HepG2 (cell line): Measurements from ENCODE around the gene INO80E. TPM values are rescaled to one million over a fixed set of nuclear protein-coding genes. Genes with fewer than 3 reads are reported as not detected.

Source experiments
- ATAC-seq: fragments of 200-7000 bp; cut with Tn5 transposase; 3 replicates; pipeline ENCODE4 v1.9.1; 2020; ENCODE audit warnings: mild to moderate bottlenecking, moderate library complexity
- BruUV-seq: library from RNA; stranded (reverse); fragments of 400-500 nt; replicated peaks from 2 replicates; lab custom pipeline; 2021; lab: Mats Ljungman, UMichigan
- CTCF ChIA-PET: fragments of 300-600 bp; formaldehyde crosslinking; extraction: SDS; loops from one replicate; lab custom pipeline; 2021; ENCODE audit warnings: low total read pairs, inconsistent platforms, low intra/inter-chr PET ratio; lab: Yijun Ruan, JAX
- POLR2A ChIA-PET: fragments of 350-600 bp; sonication (Branson Sonifier 250); formaldehyde crosslinking; loops from one replicate; lab custom pipeline; 2020; ENCODE audit warnings: antibody characterized with exemption, inconsistent platforms; lab: Yijun Ruan, JAX
- DNase-seq: peaks from one replicate; pipeline ENCODE4 v3.0.0-alpha.2; 2015; ENCODE audit warnings: low spot score
- FAIRE-seq: peaks from 3 replicates; lab custom pipeline; 2011; peaks lifted over from hg19 to GRCh38; lab: Jason Lieb, UNC
- H2AFZ ChIP-seq: one replicate; pipeline ENCODE4 v1.6.1; 2011; ENCODE audit warnings: low read length, inconsistent platforms
- H3K27ac ChIP-seq: fragments of 300-600 bp; 3 replicates; pipeline ENCODE4 v1.8.0; 2011; ENCODE audit warnings: mixed run types, mild to moderate bottlenecking, mixed read lengths, low read length, inconsistent platforms; ENCODE audit not compliant: insufficient read depth; ENCODE audit errors: extremely low read length
- H3K27me3 ChIP-seq, 2 experiments: fragments of 200-600 bp in 1 of 2; 2 replicates in 1 of 2; 3 replicates in 1 of 2; pipeline versions ENCODE4 v1.6.0 to v1.8.0; 2011; ENCODE audit warnings: low read length in 2 of 2, mild to moderate bottlenecking in 2 of 2, moderate library complexity in 2 of 2, inconsistent platforms in 1 of 2; ENCODE audit not compliant: insufficient read depth in 2 of 2, control insufficient read depth in 1 of 2
- H3K36me3 ChIP-seq, 2 experiments: fragments of 200-600 bp in 1 of 2; replicated peaks in 1 of 2; 2 replicates in 1 of 2; 3 replicates in 1 of 2; pipeline versions ENCODE4 v1.5.1 to v1.8.0; 2011; ENCODE audit warnings: low read length in 2 of 2, inconsistent platforms in 1 of 2; ENCODE audit not compliant: insufficient read depth in 2 of 2, control insufficient read depth in 1 of 2
- H3K4me1 ChIP-seq: 2 replicates; pipeline ENCODE4 v1.5.1; 2012; ENCODE audit warnings: low read length, inconsistent platforms; ENCODE audit not compliant: insufficient read depth
- H3K4me2 ChIP-seq: 2 replicates; pipeline ENCODE4 v1.6.0; 2011; ENCODE audit warnings: low read depth, low read length, inconsistent platforms
- H3K4me3 ChIP-seq, 3 experiments: fragments of 200-600 bp in 1 of 3; sonication (generic), shearing (Covaris generic) in 1 of 3; replicated peaks in 1 of 3; 2 replicates each; pipeline ENCODE4 v1.5.1; 2011 to 2016; ENCODE audit warnings: low read length in 3 of 3, inconsistent platforms in 2 of 3, low read depth in 2 of 3, mild to moderate bottlenecking in 2 of 3, control low read depth in 1 of 3, mixed read lengths in 1 of 3; ENCODE audit not compliant: insufficient read depth in 1 of 3
- H3K79me2 ChIP-seq: one replicate; pipeline ENCODE4 v1.6.1; 2011; ENCODE audit warnings: low read length, inconsistent platforms; ENCODE audit not compliant: insufficient read depth
- H3K9ac ChIP-seq: 2 replicates; pipeline ENCODE4 v1.6.0; 2011; ENCODE audit warnings: mild to moderate bottlenecking, low read depth, low read length, inconsistent platforms; ENCODE audit not compliant: insufficient read depth
- H3K9me3 ChIP-seq: 2 replicates; pipeline ENCODE4 v1.5.1; 2012; ENCODE audit warnings: mild to moderate bottlenecking, low read length
- H4K20me1 ChIP-seq: 2 replicates; pipeline ENCODE4 v1.6.0; 2011; ENCODE audit warnings: inconsistent platforms, mild to moderate bottlenecking, low read length, moderate library complexity; ENCODE audit not compliant: insufficient read depth
- AGO1 ChIP-seq: fragments of 200-400 bp; formaldehyde crosslinking; IDR thresholded peaks from 2 replicates; pipeline ENCODE4 v1.6.1; 2017; ENCODE audit warnings: mild to moderate bottlenecking, low read depth, low read length, moderate library complexity; ENCODE audit not compliant: poor library complexity, severe bottlenecking
- AGO2 ChIP-seq: fragments of 200-400 bp; formaldehyde crosslinking; optimal IDR thresholded peaks from 2 replicates; pipeline ENCODE3; 2017; ENCODE audit warnings: mild to moderate bottlenecking, low read depth, low read length, moderate library complexity
- AKAP8 ChIP-seq: sonication (generic); formaldehyde crosslinking; IDR thresholded peaks from 2 replicates; pipeline ENCODE4 v1.5.1; 2020; ENCODE audit warnings: mild to moderate bottlenecking, missing genetic modification reagents
- ATF1 ChIP-seq: IDR thresholded peaks from 2 replicates; pipeline ENCODE4 v1.6.1; 2016; ENCODE audit warnings: mild to moderate bottlenecking, control low read depth
- FOSL1 ChIP-seq: sonication (generic); formaldehyde crosslinking; IDR thresholded peaks from 2 replicates; pipeline ENCODE4 v1.9.0; 2021; ENCODE audit warnings: missing genetic modification reagents, borderline replicate concordance
- KDM2A ChIP-seq: sonication (generic); formaldehyde crosslinking; IDR thresholded peaks from 2 replicates; pipeline ENCODE4 v1.4.0; 2020; ENCODE audit warnings: low read depth, missing genetic modification reagents, borderline replicate concordance
- POLR2AphosphoS5 ChIP-seq: IDR thresholded peaks from 2 replicates; pipeline ENCODE4 v1.6.1; 2012; ENCODE audit warnings: low read depth, low read length
- RXRB ChIP-seq: IDR thresholded peaks from 2 replicates; pipeline ENCODE4 v1.6.1; 2016; ENCODE audit warnings: borderline replicate concordance, missing genetic modification reagents, missing compliant biosample characterization
- TAF15 ChIP-seq: fragments of 200-400 bp; formaldehyde crosslinking; IDR thresholded peaks from one replicate; pipeline ENCODE4 v1.6.1; 2018; ENCODE audit warnings: mild to moderate bottlenecking, low read depth, low read length; ENCODE audit not compliant: poor library complexity, severe bottlenecking
- ZFP82 ChIP-seq: sonication (generic); formaldehyde crosslinking; IDR thresholded peaks from 2 replicates; pipeline ENCODE4 v1.5.1; 2020; ENCODE audit warnings: mild to moderate bottlenecking, missing genetic modification reagents, borderline replicate concordance
- ZFX ChIP-seq: sonication (generic); formaldehyde crosslinking; IDR thresholded peaks from 2 replicates; pipeline ENCODE4 v1.4.0; 2020; ENCODE audit warnings: mild to moderate bottlenecking, low read depth, missing genetic modification reagents, moderate library complexity
- WGBS: methylation state at CpG from one replicate; pipeline ENCODE4 v1.1.6; 2017; ENCODE audit warnings: low lambda C conversion rate; 5-methylcytosine and 5-hydroxymethylcytosine counted together
- in situ Hi-C: cut with HindIII; loops from 2 replicates; pipeline ENCODE4 v1.10.0; 2017; ENCODE audit warnings: low pct_unique_long_range_greater_than_20kb; ENCODE audit not compliant: extremely low pct_ligation_motif_present
- intact Hi-C: fragments of 100-400 bp; cut with micrococcal nuclease; formaldehyde crosslinking; loops from one replicate; pipeline ENCODE4 v1.10.0; 2022; ENCODE audit not compliant: unreplicated experiment
- polyA plus RNA-seq, 8 experiments: library from polyadenylated mRNA; depleted of rRNA in 3 of 8; stranded (reverse) in 7 of 8; unstranded in 1 of 8; fragments of >200 nt; fragmentation: Illumina TruSeq in 4 of 8; extraction: Trizol in 4 of 8; gene quantifications; 2 replicates each; pipeline versions ENCODE4 v1.2.1 to v1.2.3, GENCODE V29; 2011 to 2016; ENCODE audit warnings: low read depth in 4 of 8, missing spikeins in 1 of 8, mixed read lengths in 1 of 8; ENCODE audit not compliant: insufficient read depth in 1 of 8
- total RNA-seq, 5 experiments: library from RNA; depleted of rRNA; stranded (reverse); fragments of >200 nt; fragmentation: Illumina TruSeq; extraction: Trizol; gene quantifications; 2 replicates each; pipeline ENCODE4 v1.2.3, GENCODE V29; 2016; ENCODE audit warnings: low read depth in 1 of 5
- TF ChIP-seq, protein P1 (sequence below): sonication (generic); formaldehyde crosslinking; IDR thresholded peaks from 2 replicates; pipeline ENCODE4 v1.5.0; 2020; ENCODE audit warnings: mild to moderate bottlenecking, missing genetic modification reagents, borderline replicate concordance

Gene INO80E
- total and polyA plus RNA-seq, 2 of the 13 experiments (the other 11 are each of a cell fraction or from before 2014, with no cell fraction given), result 25.8 to 45.6 TPM

DNA sequence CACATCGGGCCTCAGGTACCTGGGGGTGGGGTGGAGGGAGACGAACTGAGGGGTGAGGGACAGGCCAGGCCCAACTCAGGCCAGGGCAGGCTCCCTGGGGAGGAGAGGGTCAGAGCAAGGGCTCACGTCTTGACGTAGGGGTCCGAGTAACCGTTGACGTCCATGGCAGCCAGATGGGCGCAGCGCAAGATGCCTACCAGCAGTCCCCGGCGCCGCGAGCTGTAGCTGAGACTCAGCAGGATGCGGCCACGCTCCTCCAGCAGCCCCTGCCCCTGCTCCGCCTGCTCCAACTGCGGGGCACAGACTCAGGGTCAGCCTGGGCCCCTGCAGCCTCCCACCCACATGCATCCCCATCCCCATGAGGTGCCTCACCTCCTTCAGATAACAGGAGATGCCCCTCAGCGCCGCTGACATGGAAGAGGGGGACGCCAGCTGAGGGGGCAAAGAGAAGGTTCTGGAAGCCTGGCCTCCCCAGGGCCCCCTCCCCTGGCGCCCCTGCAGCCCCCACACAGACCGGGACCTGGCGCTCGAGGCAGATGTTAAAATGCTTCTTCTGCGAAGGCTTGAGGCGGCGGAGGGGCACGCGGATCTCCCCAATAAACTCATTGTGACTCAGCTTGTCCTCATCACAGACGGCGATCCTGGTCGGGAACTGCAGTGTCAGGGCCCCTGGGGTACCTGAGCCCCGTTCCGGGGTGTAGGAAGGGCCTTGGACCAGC lies 10.8 kb downstream of the INO80E start:
- ChIA-PET POLR2A (interaction anchor here (1.1 kb wide), 1 partner anchor 25 kb away, joined by 3 read pairs; no protein-coding TSS in a partner anchor), CTCF (no interaction called here)
- Histone ChIP-seq H3K9me3 (no peaks in the 10 kb centered on the region), H3K27me3 (peaks cover 9 to 21% of the 10 kb centered on the region in 2 experiments; a peak in 4 of 5 replicates), H2AFZ (no peak overlapping the region), H3K4me1 (peaks cover 24% of the 10 kb centered on the region), H4K20me1 (no peaks in the 10 kb centered on the region), H3K4me2 (no peak overlapping the region), H3K36me3 (peaks cover 0 to 3% of the 10 kb centered on the region in 2 experiments; a peak in 1 of 5 replicates), H3K27ac (no peak overlapping the region), H3K79me2 (no peaks in the 10 kb centered on the region), H3K9ac (no peak overlapping the region), H3K4me3 (no peak overlapping the region)
- intact Hi-C loops, result no loop called here
- ATAC-seq (no peak), DNase-seq (no peak), FAIRE-seq (no peak)
- no TSS peak for BruUV-seq
- in situ Hi-C loops, result loop anchor here (10.0 kb wide), 1 partner anchor 142 kb away; the partner anchor contains the start of gene CDIPT
- 94% methylated on average over 32 of the region's 34 CpGs for WGBS
- TF ChIP-seq POLR2AphosphoS5 (0 out of 2 replicates have a peak, but pooled peaks have one; percentile 17), FOSL1 (CRISPR knock-in tag) (no peak), AKAP8 (CRISPR knock-in tag) (peak; percentile 61; the same call in 1 of the 2 replicates), ATF1 (CRISPR knock-in tag) (no peak), AGO1 (peak; percentile 81), AGO2 (peak; percentile 74)

DNA sequence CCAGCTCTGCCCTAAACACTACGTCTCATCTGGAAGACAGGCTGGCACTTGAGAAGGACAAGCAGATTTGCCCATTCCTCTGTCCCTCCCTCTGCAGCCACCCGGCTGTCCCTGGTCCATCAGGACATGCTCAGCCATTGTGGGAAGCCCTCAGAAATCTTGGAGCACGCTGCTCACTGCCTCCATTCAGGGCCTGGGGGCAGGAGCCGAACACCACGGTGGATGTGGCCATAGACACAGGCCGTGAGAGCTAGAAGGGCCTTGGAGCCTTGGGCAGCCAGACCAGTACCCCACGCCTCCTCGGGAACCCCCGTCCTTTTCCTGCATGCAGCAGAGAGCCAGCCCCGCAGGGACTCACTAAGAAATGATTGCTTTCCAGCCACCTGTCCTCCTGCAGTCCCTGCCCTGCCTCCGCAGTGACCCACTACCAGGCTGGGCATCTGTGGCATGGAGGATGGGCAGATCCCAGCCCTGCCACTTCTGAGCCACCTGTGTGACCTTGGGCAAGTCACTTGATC lies 11.4 kb downstream of the INO80E start:
- H3K4me3 ChIP-seq, result no peak overlapping the region
- in situ Hi-C loops (loop anchor here (10.0 kb wide), 1 partner anchor 143 kb away; the partner anchor contains the start of gene CDIPT), intact Hi-C loops (no loop called here)
- peaks cover 10 to 27% of the 10 kb centered on the region in 2 experiments; a peak in 4 of 5 replicates for H3K27me3 ChIP-seq
- BruUV-seq, result no TSS peak
- ATAC-seq (no peak), FAIRE-seq (no peak), DNase-seq (no peak)
- WGBS, result 83% methylated on average over 4 of the region's 11 CpGs
- no peak overlapping the region for H3K4me2 ChIP-seq
- POLR2A ChIA-PET, result interaction anchor here (1.1 kb wide), 2 partner anchors 25 to 106 kb away, joined by 3 read pairs; no protein-coding TSS in a partner anchor
- H2AFZ ChIP-seq, result no peak overlapping the region
- H3K79me2 ChIP-seq, result no peaks in the 10 kb centered on the region
- H3K27ac ChIP-seq, result no peak overlapping the region
- CTCF ChIA-PET, result no interaction called here
- TF ChIP-seq AKAP8 (CRISPR knock-in tag) (peak; percentile 48; the same call in 1 of the 2 replicates), ZFP82 (CRISPR knock-in tag) (no peak), RXRB (CRISPR knock-in tag) (no peak), AGO1 (peak; percentile 57), TAF15 (peak; percentile 32), ZFX (CRISPR knock-in tag) (no peak), KDM2A (0 out of 2 replicates have a peak, but pooled peaks have one; percentile 28)
- TF ChIP-seq, protein P1, sequence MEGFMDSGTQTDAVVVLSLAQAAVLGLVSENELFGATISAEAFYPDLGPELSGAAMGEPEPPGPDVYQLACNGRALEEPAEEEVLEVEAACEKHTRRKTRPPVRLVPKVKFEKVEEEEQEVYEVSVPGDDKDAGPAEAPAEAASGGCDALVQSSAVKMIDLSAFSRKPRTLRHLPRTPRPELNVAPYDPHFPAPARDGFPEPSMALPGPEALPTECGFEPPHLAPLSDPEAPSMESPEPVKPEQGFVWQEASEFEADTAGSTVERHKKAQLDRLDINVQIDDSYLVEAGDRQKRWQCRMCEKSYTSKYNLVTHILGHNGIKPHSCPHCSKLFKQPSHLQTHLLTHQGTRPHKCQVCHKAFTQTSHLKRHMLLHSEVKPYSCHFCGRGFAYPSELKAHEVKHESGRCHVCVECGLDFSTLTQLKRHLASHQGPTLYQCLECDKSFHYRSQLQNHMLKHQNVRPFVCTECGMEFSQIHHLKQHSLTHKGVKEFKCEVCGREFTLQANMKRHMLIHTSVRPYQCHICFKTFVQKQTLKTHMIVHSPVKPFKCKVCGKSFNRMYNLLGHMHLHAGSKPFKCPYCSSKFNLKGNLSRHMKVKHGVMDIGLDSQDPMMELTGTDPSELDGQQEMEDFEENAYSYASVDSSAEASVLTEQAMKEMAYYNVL (CRISPR knock-in tag), result no peak
- no peak overlapping the region for H3K9ac ChIP-seq
- no peaks in the 10 kb centered on the region for H4K20me1 ChIP-seq
- no peaks in the 10 kb centered on the region for H3K9me3 ChIP-seq
- peaks cover 0 to 3% of the 10 kb centered on the region in 2 experiments; a peak in 1 of 5 replicates for H3K36me3 ChIP-seq
- H3K4me1 ChIP-seq, result peaks cover 26% of the 10 kb centered on the region
